K562 (cell line): ENCODE data around the gene ZNF358. TPM values are rescaled to one million over a fixed set of nuclear protein-coding genes. Genes with fewer than 3 reads are reported as not detected.

ENCODE experiments used
- ATAC-seq: fragments of 200-7000 bp; cut with Tn5 transposase; 3 replicates; pipeline ENCODE4 v1.9.1; 2020; ENCODE audit warnings: moderate library complexity
- BruUV-seq: library from RNA; stranded (reverse); fragments of 400-500 nt; replicated peaks from 2 replicates; lab custom pipeline; 2021; lab: Mats Ljungman, UMichigan
- CTCF ChIA-PET: fragments of 300-600 bp; formaldehyde crosslinking; extraction: SDS; loops from one replicate; lab custom pipeline; 2021; ENCODE audit warnings: low intra/inter-chr PET ratio; lab: Yijun Ruan, JAX
- POLR2A ChIA-PET: fragments of 300-600, 350-650 bp; sonication (Branson Sonifier 250); formaldehyde crosslinking; extraction: SDS; loops from one replicate; lab custom pipeline; 2021; ENCODE audit warnings: antibody characterized with exemption, inconsistent platforms; lab: Yijun Ruan, JAX
- DNase-seq, 4 experiments: peaks; one replicate each; pipeline versions ENCODE4 v3.0.0 to v3.0.0-alpha.2; 2011 to 2018; ENCODE audit warnings: low spot score in 3 of 4, mixed read lengths in 3 of 4; ENCODE audit errors: extremely low read depth in 1 of 4
- FAIRE-seq: peaks from 2 replicates; lab custom pipeline; 2011; peaks lifted over from hg19 to GRCh38; lab: Jason Lieb, UNC
- H2AFZ ChIP-seq: 2 replicates; pipeline ENCODE4 v1.6.0; 2011; ENCODE audit warnings: low read depth, low read length, control low read depth, inconsistent platforms
- H3K27ac ChIP-seq: fragments of 200-600 bp; 3 replicates; pipeline ENCODE4 v1.8.0; 2011; ENCODE audit warnings: low read depth, mild to moderate bottlenecking, control low read depth, inconsistent platforms, low read length, moderate library complexity, mixed read lengths; ENCODE audit errors: extremely low read depth
- H3K27me3 ChIP-seq, 2 experiments: fragments of 300-600 bp in 1 of 2; 2 replicates in 1 of 2; 3 replicates in 1 of 2; pipeline versions ENCODE4 v1.6.0 to v1.8.0; 2011; ENCODE audit warnings: inconsistent platforms in 2 of 2, low read length in 2 of 2, mild to moderate bottlenecking in 1 of 2, mixed read lengths in 1 of 2, moderate library complexity in 1 of 2; ENCODE audit not compliant: control insufficient read depth in 2 of 2, insufficient read depth in 2 of 2
- H3K36me3 ChIP-seq: fragments of 300-600 bp; 3 replicates; pipeline ENCODE4 v1.8.0; 2011; ENCODE audit warnings: mild to moderate bottlenecking, low read length, inconsistent platforms; ENCODE audit not compliant: control insufficient read depth, insufficient read depth
- H3K4me1 ChIP-seq, 2 experiments: fragments of 200-600 bp in 1 of 2; replicated peaks in 1 of 2; 2 replicates in 1 of 2; 3 replicates in 1 of 2; pipeline versions ENCODE4 v1.5.1 to v1.8.0; 2011; ENCODE audit warnings: inconsistent platforms in 2 of 2, low read length in 2 of 2, mild to moderate bottlenecking in 1 of 2, mixed read lengths in 1 of 2, moderate library complexity in 1 of 2; ENCODE audit not compliant: control insufficient read depth in 2 of 2, insufficient read depth in 2 of 2
- H3K4me2 ChIP-seq: 2 replicates; pipeline ENCODE4 v1.6.1; 2011; ENCODE audit warnings: low read length, control low read depth, inconsistent platforms, mixed read lengths; ENCODE audit not compliant: insufficient read depth
- H3K4me3 ChIP-seq: fragments of 200-600 bp; sonication (generic), shearing (Covaris generic); 2 replicates; pipeline ENCODE4 v1.5.1; 2016; ENCODE audit warnings: control low read depth, inconsistent platforms
- H3K79me2 ChIP-seq: fragments of 200-600 bp; 3 replicates; pipeline ENCODE4 v1.8.0; 2011; ENCODE audit warnings: low read length, inconsistent platforms; ENCODE audit not compliant: control insufficient read depth, insufficient read depth
- H3K9ac ChIP-seq, 2 experiments: 2 replicates each; pipeline versions ENCODE4 v1.6.0 to v1.6.1; 2011; ENCODE audit warnings: low read depth in 2 of 2, low read length in 2 of 2, control low read depth in 1 of 2, inconsistent platforms in 1 of 2, mild to moderate bottlenecking in 1 of 2, mixed read lengths in 1 of 2; ENCODE audit not compliant: insufficient read depth in 1 of 2
- H3K9me1 ChIP-seq: one replicate; pipeline ENCODE4 v1.6.0; 2011; ENCODE audit warnings: inconsistent platforms, mild to moderate bottlenecking, low read length, moderate library complexity; ENCODE audit not compliant: control insufficient read depth, insufficient read depth
- H3K9me3 ChIP-seq: replicated peaks from 2 replicates; pipeline ENCODE4 v1.5.1; 2011; ENCODE audit warnings: low read depth, low read length, inconsistent platforms; ENCODE audit not compliant: control insufficient read depth, insufficient read depth
- H4K20me1 ChIP-seq: replicated peaks from 2 replicates; pipeline ENCODE4 v1.6.1; 2011; ENCODE audit warnings: low read length, inconsistent platforms, mixed read lengths; ENCODE audit not compliant: control insufficient read depth, insufficient read depth
- ATF1 ChIP-seq, 2 experiments: fragments of 450-650 bp in 1 of 2; IDR thresholded peaks; 2 replicates each; pipeline ENCODE4 v1.6.1; 2016; ENCODE audit warnings: missing compliant biosample characterization in 1 of 2, missing genetic modification characterization in 1 of 2
- BRD4 ChIP-seq: fragments of 200-600 bp; sonication (generic); IDR thresholded peaks from 2 replicates; pipeline ENCODE4 v1.6.1; 2017; ENCODE audit warnings: inconsistent platforms
- CHCHD3 ChIP-seq: fragments of 250-450 bp; sonication (Bioruptor Pico); IDR thresholded peaks from 2 replicates; pipeline ENCODE4 v2.1.2; 2022; ENCODE audit warnings: mild to moderate bottlenecking
- FOS ChIP-seq: IDR thresholded peaks from 3 replicates; pipeline ENCODE4 v1.6.1; 2011; ENCODE audit not compliant: insufficient read length; ENCODE audit errors: extremely low read depth
- FOXP1 ChIP-seq: sonication (generic); formaldehyde crosslinking; IDR thresholded peaks from 2 replicates; pipeline ENCODE4 v1.8.0; 2022; ENCODE audit warnings: mild to moderate bottlenecking, missing genetic modification reagents
- FUS ChIP-seq: fragments of 200-400 bp; formaldehyde crosslinking; optimal IDR thresholded peaks from 2 replicates; pipeline ENCODE3; 2017; ENCODE audit warnings: low read depth, low read length
- HDAC2 ChIP-seq: fragments of 450-650 bp; IDR thresholded peaks from 2 replicates; pipeline ENCODE4 v1.6.1; 2016; ENCODE audit warnings: mild to moderate bottlenecking
- KAT8 ChIP-seq: fragments of 450-650 bp; IDR thresholded peaks from 2 replicates; pipeline ENCODE4 v1.6.1; 2016; ENCODE audit warnings: low read depth, mild to moderate bottlenecking
- NCOA6 ChIP-seq: fragments of 450-650 bp; IDR thresholded peaks from 2 replicates; pipeline ENCODE4 v1.6.1; 2017; ENCODE audit warnings: mild to moderate bottlenecking
- PURB ChIP-seq: sonication (generic); formaldehyde crosslinking; IDR thresholded peaks from 2 replicates; pipeline ENCODE4 v1.9.0; 2021; ENCODE audit warnings: low read depth, mild to moderate bottlenecking, missing genetic modification reagents
- SLC30A9 ChIP-seq: fragments of 250-450 bp; sonication (Bioruptor Pico); IDR thresholded peaks from 2 replicates; pipeline ENCODE4 v1.8.0; 2022; ENCODE audit warnings: mild to moderate bottlenecking, moderate library complexity
- ZBTB8A ChIP-seq: fragments of 450-650 bp; IDR thresholded peaks from 2 replicates; pipeline ENCODE4 v1.6.1; 2018; ENCODE audit warnings: mild to moderate bottlenecking, moderate library complexity; ENCODE audit not compliant: partially characterized antibody
- ZNF232 ChIP-seq: sonication (generic); formaldehyde crosslinking; IDR thresholded peaks from 2 replicates; pipeline ENCODE4 v1.8.0; 2022; ENCODE audit warnings: mild to moderate bottlenecking, missing genetic modification reagents
- ZNF668 ChIP-seq: fragments of 250-450 bp; sonication (Bioruptor Pico); IDR thresholded peaks from 2 replicates; pipeline ENCODE4 v1.8.0; 2022; ENCODE audit warnings: mild to moderate bottlenecking, inconsistent platforms
- ZNF75A ChIP-seq: fragments of 450-650 bp; formaldehyde crosslinking; IDR thresholded peaks from 2 replicates; pipeline ENCODE4 v1.4.0; 2020; ENCODE audit warnings: mild to moderate bottlenecking
- WGBS: fragments of 100-300 bp; shearing (Covaris generic); methylation state at CpG from one replicate; pipeline ENCODE4 v1.1.6; 2016; ENCODE audit warnings: low coverage, mixed read lengths; ENCODE audit not compliant: insufficient coverage; ENCODE audit errors: missing lambda C conversion rate; 5-methylcytosine and 5-hydroxymethylcytosine counted together
- in situ Hi-C: fragments of 300-500 bp; cut with MboI; formaldehyde crosslinking; loops from 4 replicates; pipeline ENCODE4 v1.15.0; 2018; ENCODE audit warnings: inconsistent platforms, mixed read lengths
- intact Hi-C: fragments of 100-400 bp; cut with micrococcal nuclease; formaldehyde crosslinking; loops from 2 replicates; pipeline ENCODE4 v1.14.2; 2022
- polyA plus RNA-seq, 8 experiments: library from polyadenylated mRNA; depleted of rRNA in 4 of 8; stranded (reverse) in 5 of 8; unstranded in 3 of 8; fragments of >200 nt; fragmentation: Nextera tagmentation in 2 of 8; fragmentation: Illumina TruSeq in 1 of 8; extraction: Ambion mirVana in 2 of 8; extraction: Trizol in 1 of 8; gene quantifications; 2 replicates each; pipeline versions ENCODE4 v1.2.1 to v1.2.3, GENCODE V29; 2011 to 2014; ENCODE audit warnings: inconsistent platforms in 1 of 8, missing spikeins in 1 of 8
- total RNA-seq, 7 experiments: library from RNA; depleted of rRNA in 6 of 7; stranded (reverse); fragments of >200 nt in 6 of 7; fragmentation: Illumina TruSeq in 2 of 7; extraction: Trizol in 2 of 7; gene quantifications; 2 replicates each; pipeline versions ENCODE4 v1.2.1 to v1.2.3, GENCODE V29; 2011 to 2021; ENCODE audit warnings: low replicate concordance in 1 of 7
- TF ChIP-seq, protein P1 (sequence below): fragments of 450-650 bp; IDR thresholded peaks from 2 replicates; pipeline ENCODE4 v1.6.1; 2017; ENCODE audit warnings: antibody characterized with exemption, mild to moderate bottlenecking
- TF ChIP-seq, protein P2 (sequence below): fragments of 250-450 bp; sonication (Bioruptor Pico); IDR thresholded peaks from 2 replicates; pipeline ENCODE4 v1.8.0; 2021; ENCODE audit warnings: mild to moderate bottlenecking, moderate library complexity
- TF ChIP-seq, protein P3 (sequence below): IDR thresholded peaks from 2 replicates; pipeline ENCODE4 v1.6.1; 2011; ENCODE audit warnings: borderline replicate concordance, low read depth, mild to moderate bottlenecking, moderate library complexity, low read length; ENCODE audit not compliant: insufficient read depth, poor library complexity, severe bottlenecking

The ZNF358 gene
- total and polyA plus RNA-seq, 9 of the 15 experiments (the other 6 are each of a cell fraction or from before 2014, with no cell fraction given), result 0.04 to 17.2 (median 4.9) TPM

DNA sequence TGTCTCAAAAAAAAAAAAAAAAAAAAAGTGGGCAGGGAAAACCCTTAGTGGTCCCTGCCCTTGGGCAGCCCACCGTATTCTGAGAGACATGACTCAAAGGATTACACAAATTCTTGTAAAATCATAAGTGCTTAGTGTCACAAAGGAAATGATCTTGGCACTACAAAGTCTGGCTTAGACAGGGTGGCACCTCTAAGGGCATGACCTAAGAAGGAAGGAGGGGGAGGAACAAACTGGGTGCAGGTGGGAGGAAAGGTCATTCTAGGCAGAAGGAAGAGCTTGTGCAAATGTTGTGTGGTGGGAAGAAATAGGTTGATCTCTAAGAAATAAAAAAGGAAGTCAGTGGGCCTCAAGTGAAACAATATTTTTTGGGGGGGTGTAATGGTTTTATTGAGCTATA lies 30.0 kb downstream of the ZNF358 start:
- no peaks in the 10 kb centered on the region for H3K27me3 ChIP-seq
- no peak overlapping the region for H3K4me3 ChIP-seq
- no CpG with 5 or more reads among the region's 1 CpG for WGBS
- H3K9ac ChIP-seq, result no peak overlapping the region
- H3K9me1 ChIP-seq, result no peaks in the 10 kb centered on the region
- intact Hi-C loops, result no loop called here
- H3K9me3 ChIP-seq, result 0 out of 2 replicates have a peak, but pooled peaks cover 3% of the 10 kb centered on the region
- H3K4me2 ChIP-seq, result no peak overlapping the region
- ATAC-seq (no peak), FAIRE-seq (no peak), DNase-seq (no peak)
- no TSS peak for BruUV-seq
- CTCF ChIA-PET, result no interaction called here
- H3K36me3 ChIP-seq, result peaks cover 7% of the 10 kb centered on the region; the same call in 1 of the 3 replicates
- TF ChIP-seq BRD4 (no peak), ZBTB8A (no peak), CHCHD3 (CRISPR knock-in tag) (no peak), FOS (no peak), FUS (no peak), ATF1 (CRISPR knock-in tag; IDR thresholded peaks at IDR 0.05) (no peak), ATF1 (tag; IDR thresholded peaks at IDR 0.05) (no peak), ZNF668 (CRISPR knock-in tag) (no peak), PURB (CRISPR knock-in tag) (no peak), FOXP1 (no peak), ZNF232 (CRISPR knock-in tag) (no peak), ZNF75A (no peak), NCOA6 (no peak), KAT8 (no peak), SLC30A9 (CRISPR knock-in tag) (no peak), HDAC2 (no peak)
- TF ChIP-seq, protein P1, sequence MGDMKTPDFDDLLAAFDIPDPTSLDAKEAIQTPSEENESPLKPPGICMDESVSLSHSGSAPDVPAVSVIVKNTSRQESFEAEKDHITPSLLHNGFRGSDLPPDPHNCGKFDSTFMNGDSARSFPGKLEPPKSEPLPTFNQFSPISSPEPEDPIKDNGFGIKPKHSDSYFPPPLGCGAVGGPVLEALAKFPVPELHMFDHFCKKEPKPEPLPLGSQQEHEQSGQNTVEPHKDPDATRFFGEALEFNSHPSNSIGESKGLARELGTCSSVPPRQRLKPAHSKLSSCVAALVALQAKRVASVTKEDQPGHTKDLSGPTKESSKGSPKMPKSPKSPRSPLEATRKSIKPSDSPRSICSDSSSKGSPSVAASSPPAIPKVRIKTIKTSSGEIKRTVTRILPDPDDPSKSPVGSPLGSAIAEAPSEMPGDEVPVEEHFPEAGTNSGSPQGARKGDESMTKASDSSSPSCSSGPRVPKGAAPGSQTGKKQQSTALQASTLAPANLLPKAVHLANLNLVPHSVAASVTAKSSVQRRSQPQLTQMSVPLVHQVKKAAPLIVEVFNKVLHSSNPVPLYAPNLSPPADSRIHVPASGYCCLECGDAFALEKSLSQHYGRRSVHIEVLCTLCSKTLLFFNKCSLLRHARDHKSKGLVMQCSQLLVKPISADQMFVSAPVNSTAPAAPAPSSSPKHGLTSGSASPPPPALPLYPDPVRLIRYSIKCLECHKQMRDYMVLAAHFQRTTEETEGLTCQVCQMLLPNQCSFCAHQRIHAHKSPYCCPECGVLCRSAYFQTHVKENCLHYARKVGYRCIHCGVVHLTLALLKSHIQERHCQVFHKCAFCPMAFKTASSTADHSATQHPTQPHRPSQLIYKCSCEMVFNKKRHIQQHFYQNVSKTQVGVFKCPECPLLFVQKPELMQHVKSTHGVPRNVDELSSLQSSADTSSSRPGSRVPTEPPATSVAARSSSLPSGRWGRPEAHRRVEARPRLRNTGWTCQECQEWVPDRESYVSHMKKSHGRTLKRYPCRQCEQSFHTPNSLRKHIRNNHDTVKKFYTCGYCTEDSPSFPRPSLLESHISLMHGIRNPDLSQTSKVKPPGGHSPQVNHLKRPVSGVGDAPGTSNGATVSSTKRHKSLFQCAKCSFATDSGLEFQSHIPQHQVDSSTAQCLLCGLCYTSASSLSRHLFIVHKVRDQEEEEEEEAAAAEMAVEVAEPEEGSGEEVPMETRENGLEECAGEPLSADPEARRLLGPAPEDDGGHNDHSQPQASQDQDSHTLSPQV, result no peak
- TF ChIP-seq, protein P2, sequence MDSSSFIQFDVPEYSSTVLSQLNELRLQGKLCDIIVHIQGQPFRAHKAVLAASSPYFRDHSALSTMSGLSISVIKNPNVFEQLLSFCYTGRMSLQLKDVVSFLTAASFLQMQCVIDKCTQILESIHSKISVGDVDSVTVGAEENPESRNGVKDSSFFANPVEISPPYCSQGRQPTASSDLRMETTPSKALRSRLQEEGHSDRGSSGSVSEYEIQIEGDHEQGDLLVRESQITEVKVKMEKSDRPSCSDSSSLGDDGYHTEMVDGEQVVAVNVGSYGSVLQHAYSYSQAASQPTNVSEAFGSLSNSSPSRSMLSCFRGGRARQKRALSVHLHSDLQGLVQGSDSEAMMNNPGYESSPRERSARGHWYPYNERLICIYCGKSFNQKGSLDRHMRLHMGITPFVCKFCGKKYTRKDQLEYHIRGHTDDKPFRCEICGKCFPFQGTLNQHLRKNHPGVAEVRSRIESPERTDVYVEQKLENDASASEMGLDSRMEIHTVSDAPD (CRISPR knock-in tag), result no peak
- TF ChIP-seq, protein P3, sequence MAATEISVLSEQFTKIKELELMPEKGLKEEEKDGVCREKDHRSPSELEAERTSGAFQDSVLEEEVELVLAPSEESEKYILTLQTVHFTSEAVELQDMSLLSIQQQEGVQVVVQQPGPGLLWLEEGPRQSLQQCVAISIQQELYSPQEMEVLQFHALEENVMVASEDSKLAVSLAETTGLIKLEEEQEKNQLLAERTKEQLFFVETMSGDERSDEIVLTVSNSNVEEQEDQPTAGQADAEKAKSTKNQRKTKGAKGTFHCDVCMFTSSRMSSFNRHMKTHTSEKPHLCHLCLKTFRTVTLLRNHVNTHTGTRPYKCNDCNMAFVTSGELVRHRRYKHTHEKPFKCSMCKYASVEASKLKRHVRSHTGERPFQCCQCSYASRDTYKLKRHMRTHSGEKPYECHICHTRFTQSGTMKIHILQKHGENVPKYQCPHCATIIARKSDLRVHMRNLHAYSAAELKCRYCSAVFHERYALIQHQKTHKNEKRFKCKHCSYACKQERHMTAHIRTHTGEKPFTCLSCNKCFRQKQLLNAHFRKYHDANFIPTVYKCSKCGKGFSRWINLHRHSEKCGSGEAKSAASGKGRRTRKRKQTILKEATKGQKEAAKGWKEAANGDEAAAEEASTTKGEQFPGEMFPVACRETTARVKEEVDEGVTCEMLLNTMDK, result no peak
- peaks cover 5 to 40% of the 10 kb centered on the region in 2 experiments; a peak in 3 of 5 replicates for H3K4me1 ChIP-seq
- H3K27ac ChIP-seq, result no peak overlapping the region
- POLR2A ChIA-PET, result interaction anchor here (0.8 kb wide), 1 partner anchor 59 kb away, joined by 3 read pairs; no protein-coding TSS in a partner anchor
- no peaks in the 10 kb centered on the region for H4K20me1 ChIP-seq
- in situ Hi-C loops, result no loop called here
- no peak overlapping the region for H2AFZ ChIP-seq
- no peaks in the 10 kb centered on the region for H3K79me2 ChIP-seq
